Uterus (tissue), 4 donors: ENCODE results near the gene MXRA7. TPM values are rescaled to one million over a fixed set of nuclear protein-coding genes. Genes with fewer than 3 reads are reported as not detected.
A peak's percentile ranks its signal among the peaks of the same experiment; 100 is the strongest.
"Not testable (repeated sequence)": the region's sequence is repeated elsewhere in the genome, so short reads cannot be mapped to it uniquely, and the experiment has no call there.

Experiments used
- DNase-seq, 2 donors: peaks; one replicate each; pipeline ENCODE4 v3.0.0-alpha.2; 2019 to 2020
- H3K27ac ChIP-seq, 2 donors: fragments of 200-600 bp; sonication (generic); 1 replicate in 1 of 2; 2 replicates in 1 of 2; pipeline ENCODE4 v1.5.1; 2016 to 2018
- H3K27me3 ChIP-seq, 2 donors: fragments of 200-600 bp; sonication (generic); one replicate each; pipeline ENCODE4 v1.5.1; 2018 to 2019; ENCODE audit warnings: control low read depth in 1 of 2
- H3K36me3 ChIP-seq, 2 donors: fragments of 200-600 bp; sonication (generic); one replicate each; pipeline ENCODE4 v1.5.1; 2019; ENCODE audit warnings: control low read depth in 1 of 2
- H3K4me1 ChIP-seq, 2 donors: fragments of 200-600 bp; sonication (generic); one replicate each; pipeline ENCODE4 v1.5.1; 2018 to 2019; ENCODE audit warnings: control low read depth in 1 of 2
- H3K4me3 ChIP-seq, 2 donors: fragments of 200-600 bp; sonication (generic); 1 replicate in 1 of 2; 2 replicates in 1 of 2; pipeline ENCODE4 v1.5.1; 2018 to 2019; ENCODE audit warnings: mild to moderate bottlenecking in 1 of 2
- H3K9me3 ChIP-seq, 2 donors: fragments of 200-600 bp; sonication (generic); one replicate each; pipeline ENCODE4 v1.5.1; 2019; ENCODE audit warnings: control low read depth in 1 of 2
- CTCF ChIP-seq, 4 experiments: fragments of 200-600 bp in 2 of 4; fragments of 450-650 bp in 2 of 4; sonication (generic) in 2 of 4; IDR thresholded peaks; one replicate each; pipeline ENCODE4 v1.5.1; 2016 to 2019; ENCODE audit warnings: antibody characterized with exemption in 4 of 4, mild to moderate bottlenecking in 2 of 4, moderate library complexity in 1 of 4
- POLR2A ChIP-seq, 2 donors: fragments of 450-650 bp; IDR thresholded peaks; one replicate each; pipeline ENCODE4 v1.6.1; 2016; ENCODE audit warnings: antibody characterized with exemption in 2 of 2, mild to moderate bottlenecking in 1 of 2, moderate library complexity in 1 of 2
- intact Hi-C: fragments of 100-400 bp; cut with DNase I; formaldehyde crosslinking; loops from one replicate; pipeline ENCODE4 v1.15.1; 2023; ENCODE audit warnings: low total_unique reads
- total RNA-seq, 4 donors: library from RNA; depleted of rRNA in 3 of 4; stranded (reverse); fragments of >200 nt in 3 of 4; gene quantifications; one replicate each; pipeline versions ENCODE4 v1.1.0 to v1.2.4, GENCODE V29; 2014 to 2023
- donor health status: DM: yes; HTN: yes; CAD: no.

MXRA7 gene
- total RNA-seq, 4 donors from 2014 or later = 174 to 250 (median 197) TPM

- Histone ChIP-seq H3K4me1 (peaks cover 0 to 6% of the 10 kb centered on the region in 2 donors), H3K27ac (peak overlapping the region in 1 of 2 donors; percentile 26), H3K4me3 (no peak overlapping the region), H3K9me3 (no peaks in the 10 kb centered on the region), H3K27me3 (no peaks in the 10 kb centered on the region), H3K36me3 (no peaks in the 10 kb centered on the region)
- intact Hi-C loops = loop anchor here (10.0 kb wide), 1 partner anchor 160 kb away; no protein-coding TSS in a partner anchor
- DNase-seq = no peak
- no peak for TF ChIP-seq POLR2A (IDR thresholded peaks at IDR 0.05)
Measured at GRCh38 chr17:76714336-76714735, 3.6 kb upstream of the MXRA7 start.

GRCh38 chr17:76713765-76714164 is 3.0 kb upstream of the MXRA7 start:
- DNase-seq = no peak
- no peaks in the 10 kb centered on the region for H3K27me3 ChIP-seq
- H3K4me3 ChIP-seq = no peak overlapping the region
- no peaks in the 10 kb centered on the region for H3K36me3 ChIP-seq
- H3K27ac ChIP-seq = no peak overlapping the region
- intact Hi-C loops = loop anchor here (10.0 kb wide), 1 partner anchor 159 kb away; no protein-coding TSS in a partner anchor
- peaks cover 0 to 8% of the 10 kb centered on the region in 2 donors for H3K4me1 ChIP-seq
- no peak for TF ChIP-seq POLR2A (IDR thresholded peaks at IDR 0.05)
- no peak for TF ChIP-seq CTCF (IDR thresholded peaks at IDR 0.05)
- no peaks in the 10 kb centered on the region for H3K9me3 ChIP-seq

GRCh38 chr17:76712321-76712720 is 1.6 kb upstream of the MXRA7 start:
- H3K36me3 ChIP-seq, H3K27me3 ChIP-seq, H3K4me3 ChIP-seq, DNase-seq, H3K9me3 ChIP-seq: not testable (repeated sequence)
- Histone ChIP-seq H3K27ac (peak overlapping the region in 1 of 2 donors; percentile 85), H3K4me1 (peaks cover 0 to 10% of the 10 kb centered on the region in 2 donors)
- intact Hi-C loops = loop anchor here (10.0 kb wide), 1 partner anchor 158 kb away; no protein-coding TSS in a partner anchor

GRCh38 chr17:76709951-76710862 is 558 bp downstream of the MXRA7 start:
- peak; percentile 40 to 50 for DNase-seq
- not testable (repeated sequence) for H3K27me3 ChIP-seq, H3K9me3 ChIP-seq, H3K36me3 ChIP-seq
- intact Hi-C loops = loop anchor here (10.0 kb wide), 1 partner anchor 155 kb away; no protein-coding TSS in a partner anchor
- Histone ChIP-seq H3K27ac (peak overlapping the region; percentile 85 to 96), H3K4me1 (peaks cover 0 to 10% of the 10 kb centered on the region in 2 donors), H3K4me3 (peak overlapping the region; percentile 61 to 77)
- TF ChIP-seq CTCF (IDR thresholded peaks at IDR 0.05) (peak in 1 of 4 experiments; percentile 8), POLR2A (IDR thresholded peaks at IDR 0.05) (peak in 1 of 2 donors; percentile 20)

GRCh38 chr17:76709077-76709950 is 1.5 kb downstream of the MXRA7 start:
- intact Hi-C loops = no loop called here
- DNase-seq = peak; percentile 91 to 95
- no peaks in the 10 kb centered on the region for H3K9me3 ChIP-seq
- H3K36me3 ChIP-seq = no peaks in the 10 kb centered on the region
- no peaks in the 10 kb centered on the region for H3K27me3 ChIP-seq
- H3K27ac ChIP-seq = peak overlapping the region; percentile 85 to 96
- TF ChIP-seq POLR2A (IDR thresholded peaks at IDR 0.05) (peak; percentile 51 to 64), CTCF (IDR thresholded peaks at IDR 0.05) (no peak)
- H3K4me1 ChIP-seq = peaks cover 0 to 10% of the 10 kb centered on the region in 2 donors
- peak overlapping the region; percentile 61 to 77 for H3K4me3 ChIP-seq
